ENCODE data around the gene CIAO2A. TPM values are rescaled to one million over a fixed set of nuclear protein-coding genes. Genes with fewer than 3 reads are reported as not detected.
"Not testable (repeated sequence)": the region's sequence is repeated elsewhere in the genome, so short reads cannot be mapped to it uniquely, and the experiment has no call there.

Gene CIAO2A
- total RNA-seq, 1 experiment from 2014 or later, result 73.2 TPM

- DNase-seq, result no peak
- TF ChIP-seq CTCF (IDR thresholded peaks at IDR 0.05; ENCODE audit: unreplicated experiment), result no peak
- intact Hi-C loops (cut with micrococcal nuclease; ENCODE audit: unreplicated experiment), result no loop called here
- Mint-ChIP-seq H3K27ac (ENCODE audit: unreplicated experiment) (no peak overlapping the region), H3K36me3 (ENCODE audit: insufficient read depth, unreplicated experiment) (peaks cover 6% of the 10 kb centered on the region), H3K4me3 (ENCODE audit: low read depth, unreplicated experiment) (no peak overlapping the region), H3K4me1 (ENCODE audit: low read depth, unreplicated experiment) (no peaks in the 10 kb centered on the region), H3K27me3 (ENCODE audit: unreplicated experiment) (no peaks in the 10 kb centered on the region), H3K9me3 (ENCODE audit: low read depth, unreplicated experiment) (no peaks in the 10 kb centered on the region)
- BruUV-seq (replicated peaks), result no TSS peak
- CTCF ChIA-PET, result interaction anchor here (1.0 to 2.9 kb wide), 7 partner anchors 15 to 458 kb away, joined by 4 to 50 read pairs (median 6); partner anchors contain the start of gene CIAO2A
Observed at GRCh38 chr15:64068133-64068532, 25.5 kb downstream of the CIAO2A start.

- Mint-ChIP-seq H3K9me3 (ENCODE audit: low read depth, unreplicated experiment) (no peaks in the 10 kb centered on the region), H3K4me1 (ENCODE audit: low read depth, unreplicated experiment) (no peaks in the 10 kb centered on the region), H3K27me3 (ENCODE audit: unreplicated experiment) (no peaks in the 10 kb centered on the region), H3K4me3 (ENCODE audit: low read depth, unreplicated experiment) (no peak overlapping the region), H3K36me3 (ENCODE audit: insufficient read depth, unreplicated experiment) (peaks cover 6% of the 10 kb centered on the region), H3K27ac (ENCODE audit: unreplicated experiment) (no peak overlapping the region)
- CTCF ChIA-PET, result interaction anchor here (0.7 to 2.9 kb wide), 8 partner anchors 21 to 458 kb away, joined by 3 to 50 read pairs (median 6); partner anchors contain the start of genes CIAO2A and DAPK2
- BruUV-seq (replicated peaks), result no TSS peak
- peak; percentile 96 for TF ChIP-seq CTCF (IDR thresholded peaks at IDR 0.05; ENCODE audit: unreplicated experiment)
- intact Hi-C loops (cut with micrococcal nuclease; ENCODE audit: unreplicated experiment), result loop anchor here (1.0 to 2.0 kb wide), 4 partner anchors 123 to 457 kb away; no protein-coding TSS in a partner anchor
- DNase-seq, result peak; percentile 80
Observed at GRCh38 chr15:64067564-64068030, 26.0 kb downstream of the CIAO2A start.

GRCh38 chr15:64066451-64066850 lies 27.2 kb downstream of the CIAO2A start:
- Mint-ChIP-seq H3K4me3 (ENCODE audit: low read depth, unreplicated experiment) (no peak overlapping the region), H3K9me3 (ENCODE audit: low read depth, unreplicated experiment) (no peaks in the 10 kb centered on the region), H3K27me3 (ENCODE audit: unreplicated experiment) (no peaks in the 10 kb centered on the region), H3K4me1 (ENCODE audit: low read depth, unreplicated experiment) (no peaks in the 10 kb centered on the region), H3K27ac (ENCODE audit: unreplicated experiment) (no peak overlapping the region), H3K36me3 (ENCODE audit: insufficient read depth, unreplicated experiment) (no peaks in the 10 kb centered on the region)
- intact Hi-C loops (cut with micrococcal nuclease; ENCODE audit: unreplicated experiment), result loop anchor here (2.0 kb wide), 2 partner anchors 122 to 240 kb away; no protein-coding TSS in a partner anchor
- DNase-seq, result no peak
- CTCF ChIA-PET, result interaction anchor here (0.7 to 2.9 kb wide), 3 partner anchors 120 to 314 kb away, joined by 3 to 13 read pairs (median 11); no protein-coding TSS in a partner anchor
- BruUV-seq (replicated peaks), result no TSS peak
- TF ChIP-seq CTCF (IDR thresholded peaks at IDR 0.05; ENCODE audit: unreplicated experiment), result no peak

GRCh38 chr15:64060716-64061115 lies 32.9 kb downstream of the CIAO2A start:
- no TSS peak for BruUV-seq (replicated peaks)
- intact Hi-C loops (cut with micrococcal nuclease; ENCODE audit: unreplicated experiment), result no loop called here
- CTCF ChIA-PET, result no interaction called here
- no peaks in the 10 kb centered on the region for H3K9me3 Mint-ChIP-seq (ENCODE audit: low read depth, unreplicated experiment)
- no peaks in the 10 kb centered on the region for H3K36me3 Mint-ChIP-seq (ENCODE audit: insufficient read depth, unreplicated experiment)
- no peak for DNase-seq
- H3K4me3 Mint-ChIP-seq (ENCODE audit: low read depth, unreplicated experiment), result no peak overlapping the region
- H3K4me1 Mint-ChIP-seq (ENCODE audit: low read depth, unreplicated experiment), result no peaks in the 10 kb centered on the region
- no peak overlapping the region for H3K27ac Mint-ChIP-seq (ENCODE audit: unreplicated experiment)
- no peak for TF ChIP-seq CTCF (IDR thresholded peaks at IDR 0.05; ENCODE audit: unreplicated experiment)
- H3K27me3 Mint-ChIP-seq (ENCODE audit: unreplicated experiment), result no peaks in the 10 kb centered on the region

- H3K27me3 Mint-ChIP-seq (ENCODE audit: unreplicated experiment); H3K9me3 Mint-ChIP-seq (ENCODE audit: low read depth, unreplicated experiment); H3K4me3 Mint-ChIP-seq (ENCODE audit: low read depth, unreplicated experiment); H3K36me3 Mint-ChIP-seq (ENCODE audit: insufficient read depth, unreplicated experiment); DNase-seq; H3K4me1 Mint-ChIP-seq (ENCODE audit: low read depth, unreplicated experiment); BruUV-seq (replicated peaks); CTCF ChIA-PET; H3K27ac Mint-ChIP-seq (ENCODE audit: unreplicated experiment); intact Hi-C loops (cut with micrococcal nuclease; ENCODE audit: unreplicated experiment): not testable (repeated sequence)
Observed at GRCh38 chr15:64059104-64059503, 34.5 kb downstream of the CIAO2A start.

Data from Calu3 (cell line).